SU-DHL-6 (cell line): ENCODE data around the gene PRKCE.
"Not testable (repeated sequence)": the region's sequence is repeated elsewhere in the genome, so short reads cannot be mapped to it uniquely, and the experiment has no call there.

Experiments
- H2AFZ ChIP-seq: fragments of 200-600 bp; sonication (generic); 2 replicates; pipeline ENCODE4 v1.6.1; 2014; ENCODE audit warnings: low read depth, mild to moderate bottlenecking, moderate library complexity, mixed read lengths, antibody characterized with exemption, low read length; ENCODE audit not compliant: severe bottlenecking
- H3F3A ChIP-seq: fragments of 200-600 bp; shearing (Covaris generic); 2 replicates; pipeline ENCODE4 v1.6.0; 2016; ENCODE audit warnings: antibody characterized with exemption, mild to moderate bottlenecking; ENCODE audit not compliant: insufficient read depth
- H3K27ac ChIP-seq: fragments of 200-600 bp; sonication (generic); 2 replicates; pipeline ENCODE4 v1.5.1; 2016; ENCODE audit warnings: low read depth, mild to moderate bottlenecking, low read length, moderate library complexity, mixed read lengths
- H3K27me3 ChIP-seq: fragments of 200-600 bp; sonication (generic), shearing (Covaris generic); 2 replicates; pipeline ENCODE4 v1.6.0; 2014; ENCODE audit warnings: mild to moderate bottlenecking, low read length
- H3K36me3 ChIP-seq: fragments of 200-600 bp; sonication (generic); 2 replicates; pipeline ENCODE4 v1.6.1; 2014; ENCODE audit warnings: mild to moderate bottlenecking, low read length, mixed read lengths
- H3K4me2 ChIP-seq: fragments of 300-600, 200-600 bp; shearing (Covaris generic), sonication (generic); 2 replicates; pipeline ENCODE4 v1.6.0; 2014; ENCODE audit warnings: low read length, low read depth, mild to moderate bottlenecking; ENCODE audit not compliant: poor library complexity, severe bottlenecking
- H3K4me3 ChIP-seq: fragments of 200-600 bp; sonication (generic); 2 replicates; pipeline ENCODE4 v1.5.1; 2014; ENCODE audit warnings: antibody characterized with exemption, low read length, mild to moderate bottlenecking, mixed read lengths; ENCODE audit not compliant: insufficient read depth, poor library complexity, severe bottlenecking
- H3K79me2 ChIP-seq: fragments of 200-600 bp; sonication (generic); 2 replicates; pipeline ENCODE4 v1.6.1; 2014; ENCODE audit warnings: mild to moderate bottlenecking, low read length, moderate library complexity; ENCODE audit not compliant: insufficient read depth
- H3K9ac ChIP-seq: fragments of 200-600 bp; sonication (generic); 2 replicates; pipeline ENCODE4 v1.7.0; 2014; ENCODE audit warnings: mild to moderate bottlenecking, low read length
- H3K9me2 ChIP-seq: fragments of 200-600 bp; sonication (generic); replicated peaks from 2 replicates; pipeline ENCODE4 v1.6.1; 2014; ENCODE audit warnings: low read length; ENCODE audit not compliant: insufficient read depth
- H3K9me3 ChIP-seq: fragments of 200-600 bp; sonication (generic); 2 replicates; pipeline ENCODE4 v1.6.1; 2014; ENCODE audit warnings: low read length, mixed read lengths; ENCODE audit not compliant: insufficient read depth
- H4K20me1 ChIP-seq: fragments of 200-600 bp; sonication (generic); 2 replicates; pipeline ENCODE4 v1.6.1; 2014; ENCODE audit warnings: low read depth, mild to moderate bottlenecking, antibody characterized with exemption, low read length, moderate library complexity, mixed read lengths
- CTCF ChIP-seq: fragments of 200-600 bp; sonication (generic); IDR thresholded peaks from one replicate; pipeline ENCODE4 v1.5.1; 2017; ENCODE audit warnings: antibody characterized with exemption, mild to moderate bottlenecking, low read length, moderate library complexity; ENCODE audit not compliant: insufficient read depth, poor library complexity, severe bottlenecking
- EZH2phosphoT487 ChIP-seq: fragments of 200-600 bp; sonication (generic), shearing (Covaris generic); conservative IDR thresholded peaks from 2 replicates; pipeline ENCODE4 v1.6.1; 2018; ENCODE audit warnings: mild to moderate bottlenecking, antibody characterized with exemption, low read length, moderate library complexity, mixed read lengths

Gene PRKCE

DNA sequence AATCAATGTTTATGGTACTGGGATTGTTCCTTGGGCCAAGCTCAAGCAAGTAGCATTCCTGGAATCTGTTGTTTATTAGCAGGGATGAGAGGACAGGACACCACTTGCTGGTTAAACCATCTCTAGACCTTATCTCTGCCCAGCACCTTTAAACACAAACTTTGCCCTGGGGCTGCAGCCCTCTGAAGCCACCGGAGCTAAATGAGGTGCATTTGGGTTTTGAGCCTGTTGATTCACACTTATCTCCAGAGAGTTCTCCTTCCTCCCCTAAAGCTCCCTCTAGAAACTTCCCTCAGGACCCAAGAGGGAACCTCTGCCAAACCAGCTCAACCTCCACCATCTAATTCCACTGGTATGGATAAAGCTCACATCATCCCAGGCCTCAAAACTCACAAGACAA is 551.0 kb downstream of the PRKCE start:
- TF ChIP-seq CTCF (no peak), EZH2phosphoT487 (no peak)

GRCh38 chr2:46202987-46203386 is 551.5 kb downstream of the PRKCE start:
- Histone ChIP-seq H3K9me3 (no peaks in the 10 kb centered on the region; the same call in 1 of the 2 replicates), H3F3A (no peaks in the 10 kb centered on the region), H3K4me2 (no peak overlapping the region), H3K9me2 (no peaks in the 10 kb centered on the region), H3K4me3 (no peak overlapping the region), H3K9ac (no peak overlapping the region), H3K27ac (no peak overlapping the region), H3K36me3 (no peaks in the 10 kb centered on the region), H3K27me3 (no peaks in the 10 kb centered on the region), H2AFZ (no peak overlapping the region), H4K20me1 (no peaks in the 10 kb centered on the region), H3K79me2 (no peaks in the 10 kb centered on the region)
- TF ChIP-seq EZH2phosphoT487 = no peak
- TF ChIP-seq CTCF = no peak

More for the DNA sequence above, 551.0 kb downstream of the PRKCE start:
- Histone ChIP-seq H3K9me2 (no peaks in the 10 kb centered on the region), H3K9me3 (no peaks in the 10 kb centered on the region), H3K4me2 (no peak overlapping the region), H3K36me3 (no peaks in the 10 kb centered on the region), H3K27ac (no peak overlapping the region), H2AFZ (no peak overlapping the region), H3K9ac (no peak overlapping the region), H3K4me3 (no peak overlapping the region), H3K27me3 (no peaks in the 10 kb centered on the region), H3K79me2 (no peaks in the 10 kb centered on the region), H3F3A (no peaks in the 10 kb centered on the region), H4K20me1 (no peaks in the 10 kb centered on the region)

DNA sequence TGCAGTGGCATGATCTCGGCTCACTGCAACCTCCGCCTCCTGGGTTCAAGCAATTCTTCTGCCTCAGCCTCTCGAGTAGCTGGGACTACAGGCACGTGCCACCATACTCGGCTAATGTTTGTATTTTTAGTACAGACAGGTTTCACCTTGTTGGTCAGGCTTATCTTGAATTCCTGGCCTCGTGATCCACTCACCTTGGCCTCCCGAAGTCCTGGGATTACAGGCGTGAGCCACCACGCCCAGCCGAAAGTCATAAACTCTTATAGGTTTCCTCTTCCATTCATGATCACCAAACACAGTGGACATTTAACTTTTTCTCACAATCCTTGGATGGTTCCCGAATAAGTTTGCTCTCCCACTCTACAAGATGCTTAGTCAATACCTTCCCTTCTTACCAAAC is 552.2 kb downstream of the PRKCE start:
- not testable (repeated sequence) for H2AFZ ChIP-seq, H3K27me3 ChIP-seq, H3K4me2 ChIP-seq, H3K9me3 ChIP-seq, H3K9me2 ChIP-seq, H4K20me1 ChIP-seq, H3K36me3 ChIP-seq, H3F3A ChIP-seq, H3K9ac ChIP-seq, H3K79me2 ChIP-seq, H3K4me3 ChIP-seq, H3K27ac ChIP-seq

- Histone ChIP-seq H2AFZ (no peak overlapping the region), H3K79me2 (no peaks in the 10 kb centered on the region), H3K36me3 (no peaks in the 10 kb centered on the region), H3K9me3 (peaks cover 9% of the 10 kb centered on the region), H3K9me2 (no peaks in the 10 kb centered on the region), H4K20me1 (no peaks in the 10 kb centered on the region), H3K4me3 (no peak overlapping the region), H3K27me3 (no peaks in the 10 kb centered on the region), H3K9ac (no peak overlapping the region), H3K4me2 (no peak overlapping the region), H3K27ac (no peak overlapping the region), H3F3A (no peaks in the 10 kb centered on the region)
- TF ChIP-seq CTCF (no peak), EZH2phosphoT487 (no peak)
These were observed 556.1 kb downstream of the PRKCE start for GRCh38 chr2:46207591-46207990.
